HCT116 (cell line): ENCODE data around the gene ALOXE3. TPM values are rescaled to one million over a fixed set of nuclear protein-coding genes. Genes with fewer than 3 reads are reported as not detected.

Experiments used
- ATAC-seq: fragments of 200-7000 bp; cut with Tn5 transposase; 2 replicates; pipeline ENCODE4 v1.9.1; 2020; ENCODE audit warnings: mild to moderate bottlenecking, moderate library complexity
- BruUV-seq: library from RNA; stranded (reverse); fragments of 400-500 nt; replicated peaks from 2 replicates; lab custom pipeline; 2021; lab: Mats Ljungman, UMichigan
- CTCF ChIA-PET: fragments of 300-600 bp; sonication (Branson Sonifier 250); formaldehyde crosslinking; loops from one replicate; lab custom pipeline; 2021; ENCODE audit warnings: antibody characterized with exemption; lab: Charles Lee
- POLR2A ChIA-PET: fragments of 300-600, 350-600 bp; sonication (Branson Sonifier 250); formaldehyde crosslinking; loops from one replicate; lab custom pipeline; 2021; ENCODE audit warnings: antibody characterized with exemption; lab: Charles Lee
- RAD21 ChIA-PET, 2 experiments: fragments of 300-600 bp; sonication (Branson Sonifier 250); formaldehyde crosslinking; loops; one replicate each; lab custom pipeline; 2023; ENCODE audit warnings: low total read pairs in 2 of 2; ENCODE audit not compliant: uncharacterized antibody in 2 of 2, unreplicated experiment in 2 of 2, low non-redundant PET in 1 of 2; lab: Charles Lee
- DNase-seq: peaks from one replicate; pipeline ENCODE4 v3.0.0-alpha.2; 2010; ENCODE audit warnings: low read depth, low spot score
- H2AFZ ChIP-seq: fragments of 200-600 bp; shearing (Covaris generic), sonication (generic); 2 replicates; pipeline ENCODE4 v1.6.1; 2017; ENCODE audit warnings: low read depth, mixed run types, mixed read lengths, antibody characterized with exemption, low read length; ENCODE audit not compliant: poor library complexity, severe bottlenecking
- H3K27ac ChIP-seq: 2 replicates; pipeline ENCODE4 v1.5.1; 2012; ENCODE audit warnings: low read depth, low read length
- H3K27me3 ChIP-seq: fragments of 200-600 bp; sonication (generic); 2 replicates; pipeline ENCODE4 v1.6.1; 2016; ENCODE audit warnings: mixed run types, low read length, mixed read lengths; ENCODE audit not compliant: insufficient read depth
- H3K36me3 ChIP-seq, 2 experiments: fragments of 200-500 bp in 1 of 2; fragments of 200-600 bp in 1 of 2; sonication (Bioruptor generic) in 1 of 2; sonication (generic) in 1 of 2; 2 replicates each; pipeline versions ENCODE4 v1.5.1 to v1.6.1; 2014 to 2016; ENCODE audit warnings: low read length in 2 of 2, inconsistent platforms in 1 of 2, mixed read lengths in 1 of 2, mixed run types in 1 of 2; ENCODE audit not compliant: insufficient read depth in 2 of 2, control insufficient read depth in 1 of 2
- H3K4me1 ChIP-seq, 2 experiments: fragments of 200-600 bp in 1 of 2; sonication (generic) in 1 of 2; 2 replicates each; pipeline versions ENCODE4 v1.5.1 to v1.6.1; 2012 to 2017; ENCODE audit warnings: low read length in 2 of 2, inconsistent platforms in 1 of 2, mild to moderate bottlenecking in 1 of 2, mixed read lengths in 1 of 2, mixed run types in 1 of 2, moderate library complexity in 1 of 2; ENCODE audit not compliant: insufficient read depth in 2 of 2, control insufficient read depth in 1 of 2
- H3K4me2 ChIP-seq: fragments of 200-600 bp; sonication (generic); 2 replicates; pipeline ENCODE4 v1.6.1; 2017; ENCODE audit warnings: mixed run types, low read length, mixed read lengths
- H3K4me3 ChIP-seq, 2 experiments: fragments of 200-600 bp in 1 of 2; sonication (generic) in 1 of 2; replicated peaks in 1 of 2; 2 replicates each; pipeline ENCODE4 v1.5.1; 2011 to 2016; ENCODE audit warnings: low read length in 2 of 2, control low read depth in 1 of 2, low read depth in 1 of 2, mild to moderate bottlenecking in 1 of 2, mixed read lengths in 1 of 2, mixed run types in 1 of 2
- H3K79me2 ChIP-seq: fragments of 200-600 bp; sonication (generic); 2 replicates; pipeline ENCODE4 v1.6.1; 2017; ENCODE audit warnings: mild to moderate bottlenecking, mixed run types, low read length, moderate library complexity, mixed read lengths; ENCODE audit not compliant: insufficient read depth
- H3K9ac ChIP-seq: fragments of 200-600 bp; sonication (generic); 2 replicates; pipeline ENCODE4 v1.6.1; 2016; ENCODE audit warnings: low read length, mixed read lengths
- H3K9me2 ChIP-seq: fragments of 200-600 bp; sonication (generic), shearing (Covaris generic); 2 replicates; pipeline ENCODE4 v1.6.1; 2017; ENCODE audit warnings: mixed run types, mild to moderate bottlenecking, moderate library complexity; ENCODE audit not compliant: insufficient read depth
- H3K9me3 ChIP-seq, 2 experiments: fragments of 200-500 bp in 1 of 2; fragments of 200-600 bp in 1 of 2; sonication (Bioruptor generic) in 1 of 2; sonication (generic) in 1 of 2; 2 replicates each; pipeline ENCODE4 v1.6.1; 2014 to 2017; ENCODE audit warnings: low read length in 2 of 2, mixed read lengths in 2 of 2, inconsistent platforms in 1 of 2, low read depth in 1 of 2, mild to moderate bottlenecking in 1 of 2, mixed run types in 1 of 2, moderate library complexity in 1 of 2; ENCODE audit not compliant: control insufficient read depth in 1 of 2, insufficient read depth in 1 of 2
- H4K20me1 ChIP-seq: fragments of 200-600 bp; sonication (generic), shearing (Covaris generic); 2 replicates; pipeline ENCODE4 v1.6.1; 2017; ENCODE audit warnings: mixed run types, mild to moderate bottlenecking, moderate library complexity; ENCODE audit not compliant: insufficient read depth
- CBX3 ChIP-seq: IDR thresholded peaks from 2 replicates; pipeline ENCODE4 v1.6.1; 2012; ENCODE audit warnings: low read depth
- EZH2 ChIP-seq: fragments of 200-600 bp; sonication (generic); IDR thresholded peaks from 2 replicates; pipeline ENCODE4 v1.6.1; 2017; ENCODE audit warnings: antibody characterized with exemption, mixed run types
- POLR2A ChIP-seq: IDR thresholded peaks from 2 replicates; pipeline ENCODE4 v1.7.0; 2011; ENCODE audit warnings: borderline replicate concordance; ENCODE audit not compliant: insufficient read depth, insufficient read length; ENCODE audit errors: extremely low read depth
- REST ChIP-seq: IDR thresholded peaks from 2 replicates; pipeline ENCODE4 v1.6.1; 2012; ENCODE audit warnings: low read depth
- SRF ChIP-seq: IDR thresholded peaks from 2 replicates; pipeline ENCODE4 v1.6.1; 2012; ENCODE audit warnings: low read depth
- YY1 ChIP-seq: IDR thresholded peaks from 2 replicates; pipeline ENCODE4 v1.6.1; 2011; ENCODE audit warnings: low read length, low read depth, moderate library complexity, mild to moderate bottlenecking; ENCODE audit not compliant: insufficient replicate concordance; ENCODE audit errors: extremely low read depth
- ZBTB33 ChIP-seq: IDR thresholded peaks from 2 replicates; pipeline ENCODE4 v1.6.1; 2011; ENCODE audit warnings: mild to moderate bottlenecking, low read length, moderate library complexity; ENCODE audit not compliant: insufficient replicate concordance; ENCODE audit errors: extremely low read depth
- intact Hi-C: fragments of 100-400 bp; cut with micrococcal nuclease; formaldehyde crosslinking; loops from 2 replicates; pipeline ENCODE4 v1.10.0; 2022
- total RNA-seq: library from RNA; stranded (reverse); gene quantifications from one replicate; pipeline ENCODE4 v1.2.1, GENCODE V29; 2021; ENCODE audit not compliant: unreplicated experiment

The ALOXE3 gene
- total RNA-seq, 1 experiment from 2014 or later = 3.5 TPM

DNA sequence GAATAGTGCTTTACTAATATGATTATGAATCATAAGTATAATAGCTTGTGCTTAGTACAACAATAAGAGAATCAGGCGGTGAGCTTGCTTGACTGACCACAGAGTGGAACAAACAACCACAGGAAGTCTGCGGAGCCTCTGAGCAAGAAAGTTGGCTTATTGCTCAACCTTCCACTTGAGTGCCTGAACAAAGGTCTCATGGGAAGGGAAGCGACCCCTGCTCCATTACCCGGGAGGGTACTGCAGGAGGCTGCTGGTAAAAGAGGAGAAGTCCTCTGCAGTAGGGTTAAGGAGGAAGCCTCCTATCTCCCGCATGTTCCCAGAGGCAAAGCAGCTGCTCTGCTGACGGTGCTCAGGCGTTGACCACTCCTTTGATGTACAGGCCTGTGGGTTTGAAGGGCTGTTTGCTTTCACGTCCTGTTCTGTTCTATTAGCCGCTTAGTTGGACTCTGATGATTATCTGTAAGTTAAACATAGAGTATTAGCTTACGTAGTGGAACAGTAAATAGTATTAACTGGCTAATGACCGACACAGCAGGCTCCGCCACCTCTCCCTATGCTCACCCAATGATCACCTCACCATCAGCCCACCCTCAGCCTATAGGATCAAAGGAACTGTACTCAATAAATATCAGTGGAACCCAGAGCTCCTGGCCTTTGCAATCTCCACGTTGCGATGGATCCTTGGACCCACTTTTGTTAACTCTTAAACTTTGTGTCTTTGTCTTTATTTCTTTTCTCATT lies 61.9 kb downstream of the ALOXE3 start:
- POLR2A ChIA-PET = interaction anchor here (0.8 kb wide), 1 partner anchor 117 kb away, joined by 4 read pairs; no protein-coding TSS in a partner anchor
- Histone ChIP-seq H3K4me2 (no peak overlapping the region), H3K9ac (no peak overlapping the region)

More for the DNA sequence above, 61.9 kb downstream of the ALOXE3 start:
- BruUV-seq = no TSS peak
- DNase-seq (no peak), ATAC-seq (no peak)
- H3K79me2 ChIP-seq = no peaks in the 10 kb centered on the region
- H4K20me1 ChIP-seq = no peaks in the 10 kb centered on the region
- no peak overlapping the region for H2AFZ ChIP-seq
- no peak for TF ChIP-seq ZBTB33
- no peak for TF ChIP-seq POLR2A
- TF ChIP-seq YY1 = no peak
- TF ChIP-seq CBX3 = no peak
- no peak for TF ChIP-seq REST
- no peak for TF ChIP-seq EZH2
- no peak for TF ChIP-seq SRF
- intact Hi-C loops = loop anchor here (2.0 to 5.0 kb wide), 3 partner anchors 194 to 424 kb away; partner anchors contain the start of gene SHBG
- H3K9me3 ChIP-seq = no peaks in the 10 kb centered on the region
- H3K9me2 ChIP-seq = no peaks in the 10 kb centered on the region
- H3K36me3 ChIP-seq = no peaks in the 10 kb centered on the region
- no peak overlapping the region for H3K4me3 ChIP-seq
- no peak overlapping the region for H3K27ac ChIP-seq
- ChIA-PET CTCF (interaction anchor here (1.0 to 5.7 kb wide), 13 partner anchors 12 to 1010 kb away, joined by 3 to 35 read pairs (median 6); partner anchors contain the start of genes ALOXE3 and NAA38), RAD21 (interaction anchor here in 1 of 2 experiments (1.1 kb wide), 1 partner anchor 143 kb away, joined by 3 read pairs; no protein-coding TSS in a partner anchor)
- H3K4me1 ChIP-seq = peaks cover 0 to 20% of the 10 kb centered on the region in 2 experiments; a peak in 3 of 4 replicates
- no peaks in the 10 kb centered on the region for H3K27me3 ChIP-seq
